A549 (cell line): ENCODE data around the gene DLG2. TPM values are rescaled to one million over a fixed set of nuclear protein-coding genes. Genes with fewer than 3 reads are reported as not detected.

Experiments
- ATAC-seq, 2 experiments: fragments of 200-7000 bp in 1 of 2; fragments of >200 bp in 1 of 2; cut with Nextera tagmentation in 1 of 2; cut with Tn5 transposase in 1 of 2; 3 replicates each; pipeline versions ENCODE4 v1.8.0 to v1.9.1; 2018 to 2020; ENCODE audit warnings: mild to moderate bottlenecking in 1 of 2, moderate library complexity in 1 of 2
- CTCF ChIA-PET: fragments of 300-600 bp; sonication (Branson Sonifier 250); formaldehyde crosslinking; extraction: SDS; loops from one replicate; lab custom pipeline; 2021; ENCODE audit warnings: antibody characterized with exemption, inconsistent platforms; lab: Yijun Ruan, JAX
- POLR2A ChIA-PET: fragments of 350-600 bp; formaldehyde crosslinking; extraction: SDS; loops from one replicate; lab custom pipeline; 2021; ENCODE audit warnings: antibody characterized with exemption, inconsistent platforms; lab: Yijun Ruan, JAX
- DNase-seq, 2 experiments: peaks; one replicate each; pipeline versions ENCODE4 v3.0.0 to v3.0.0-alpha.2; 2011 to 2016; ENCODE audit warnings: low read depth in 1 of 2, low spot score in 1 of 2
- FAIRE-seq: peaks from 2 replicates; lab custom pipeline; 2011; peaks lifted over from hg19 to GRCh38; lab: Jason Lieb, UNC
- H3K27ac ChIP-seq, 2 experiments: fragments of >200 bp; sonication (Bioruptor Twin); formaldehyde crosslinking; 3 replicates each; pipeline ENCODE4 v1.5.1; 2016 to 2017
- H3K4me1 ChIP-seq: fragments of >200 bp; sonication (Bioruptor Twin); formaldehyde crosslinking; 3 replicates; pipeline ENCODE4 v1.6.1; 2016
- H3K4me2 ChIP-seq: fragments of >200 bp; sonication (Bioruptor Twin); formaldehyde crosslinking; 3 replicates; pipeline ENCODE4 v1.6.1; 2016
- H3K4me3 ChIP-seq: fragments of >200 bp; sonication (Bioruptor Twin); formaldehyde crosslinking; 3 replicates; pipeline ENCODE4 v1.5.1; 2016
- H3K9me3 ChIP-seq: fragments of >200 bp; sonication (Bioruptor Twin); formaldehyde crosslinking; 3 replicates; pipeline ENCODE4 v1.6.1; 2016
- ATOH8 ChIP-seq: fragments of 250-450 bp; sonication (Bioruptor Pico); IDR thresholded peaks from 2 replicates; pipeline ENCODE4 v1.5.0; 2020; ENCODE audit warnings: low read depth, mild to moderate bottlenecking, moderate library complexity
- BHLHE40 ChIP-seq: IDR thresholded peaks from 2 replicates; pipeline ENCODE4 v1.6.1; 2012; ENCODE audit warnings: low read depth, low read length, inconsistent platforms
- EHMT2 ChIP-seq: fragments of 200-600 bp; sonication (generic); IDR thresholded peaks from 2 replicates; pipeline ENCODE4 v1.6.1; 2016; ENCODE audit warnings: antibody characterized with exemption, low read depth, mild to moderate bottlenecking, moderate library complexity
- ELK1 ChIP-seq: fragments of 150-350 bp; IDR thresholded peaks from 2 replicates; pipeline ENCODE4 v1.6.1; 2014; ENCODE audit warnings: low read depth, mild to moderate bottlenecking, low read length
- FOXS1 ChIP-seq: fragments of 250-450 bp; sonication (Bioruptor Pico); IDR thresholded peaks from 2 replicates; pipeline ENCODE4 v1.5.0; 2020; ENCODE audit warnings: mild to moderate bottlenecking, moderate library complexity
- HEYL ChIP-seq: fragments of 250-450 bp; sonication (Bioruptor Pico); IDR thresholded peaks from 2 replicates; pipeline ENCODE4 v1.8.0; 2021; ENCODE audit warnings: mild to moderate bottlenecking, moderate library complexity
- KDM5A ChIP-seq: fragments of 200-600 bp; sonication (generic); IDR thresholded peaks from 2 replicates; pipeline ENCODE4 v1.6.1; 2016; ENCODE audit warnings: antibody characterized with exemption, mild to moderate bottlenecking
- MAX ChIP-seq: IDR thresholded peaks from 2 replicates; pipeline ENCODE4 v1.6.1; 2012
- MAZ ChIP-seq: fragments of 150-350 bp; IDR thresholded peaks from 2 replicates; pipeline ENCODE4 v1.6.1; 2014; ENCODE audit warnings: antibody characterized with exemption, low read depth, low read length, borderline replicate concordance
- MYC ChIP-seq: IDR thresholded peaks from 2 replicates; pipeline ENCODE4 v1.6.1; 2012; ENCODE audit warnings: mild to moderate bottlenecking, inconsistent platforms, low read length, improper control_type of control experiment, borderline replicate concordance
- NFE2L2 ChIP-seq: fragments of 150-350 bp; conservative IDR thresholded peaks from 2 replicates; pipeline ENCODE4 v1.6.1; 2014; ENCODE audit warnings: low read length
- NR3C1 ChIP-seq: fragments of >200 bp; sonication (Bioruptor Twin); formaldehyde crosslinking; IDR thresholded peaks from 3 replicates; pipeline ENCODE4 v1.6.1; 2017
- PHF8 ChIP-seq: fragments of 200-600 bp; sonication (generic); IDR thresholded peaks from 2 replicates; pipeline ENCODE4 v1.6.1; 2016; ENCODE audit warnings: low read depth, mild to moderate bottlenecking, antibody characterized with exemption, moderate library complexity, borderline replicate concordance
- POLR2AphosphoS2 ChIP-seq: conservative IDR thresholded peaks from 2 replicates; pipeline ENCODE4 v1.6.1; 2012; ENCODE audit warnings: low read length, improper control_type of control experiment, inconsistent platforms
- RAD21 ChIP-seq, 2 experiments: fragments of >200 bp in 1 of 2; sonication (Bioruptor Twin) in 1 of 2; formaldehyde crosslinking in 1 of 2; IDR thresholded peaks in 1 of 2; conservative IDR thresholded peaks in 1 of 2; 2 replicates in 1 of 2; 3 replicates in 1 of 2; pipeline ENCODE4 v1.6.1; 2012 to 2018; ENCODE audit warnings: inconsistent platforms in 1 of 2
- RCOR1 ChIP-seq: fragments of 150-350 bp; IDR thresholded peaks from 2 replicates; pipeline ENCODE4 v1.6.1; 2014; ENCODE audit warnings: antibody characterized with exemption, low read length, low read depth
- RFX5 ChIP-seq: fragments of 450-650 bp; IDR thresholded peaks from 2 replicates; pipeline ENCODE4 v1.7.1; 2014; ENCODE audit warnings: antibody characterized with exemption, mild to moderate bottlenecking, moderate library complexity
- SMC3 ChIP-seq: fragments of >200 bp; sonication (Bioruptor Twin); formaldehyde crosslinking; IDR thresholded peaks from 3 replicates; pipeline ENCODE4 v1.6.1; 2018; ENCODE audit warnings: inconsistent platforms
- SREBF2 ChIP-seq: fragments of 450-650 bp; IDR thresholded peaks from 2 replicates; pipeline ENCODE4 v1.6.1; 2014; ENCODE audit warnings: mild to moderate bottlenecking, moderate library complexity
- TFCP2L1 ChIP-seq: fragments of 250-450 bp; sonication (Bioruptor Pico); IDR thresholded peaks from 2 replicates; pipeline ENCODE4 v1.5.0; 2021; ENCODE audit warnings: mild to moderate bottlenecking
- TP53 ChIP-seq: fragments of 250-450 bp; sonication (Bioruptor Pico); IDR thresholded peaks from 2 replicates; pipeline ENCODE4 v1.5.0; 2021; ENCODE audit warnings: mild to moderate bottlenecking, moderate library complexity
- ZC3H11A ChIP-seq: fragments of 450-650 bp; IDR thresholded peaks from 2 replicates; pipeline ENCODE4 v1.6.1; 2014; ENCODE audit warnings: antibody characterized with exemption, mild to moderate bottlenecking
- ZFP36 ChIP-seq: fragments of 450-650 bp; IDR thresholded peaks from 2 replicates; pipeline ENCODE4 v1.6.1; 2014; ENCODE audit warnings: borderline replicate concordance; ENCODE audit not compliant: partially characterized antibody
- whole genome bisulfite sequencing: methylation state at CpG from one replicate; pipeline ENCODE4 v1.1.6; 2017; ENCODE audit errors: missing lambda C conversion rate; 5-methylcytosine and 5-hydroxymethylcytosine counted together
- polyA plus RNA-seq, 4 experiments: library from polyadenylated mRNA; depleted of rRNA in 3 of 4; stranded (reverse); fragments of >200 nt; fragmentation: RNase III in 1 of 4; extraction: RNeasy Plus Mini Kit Qiagen cat#74134 plus additional on column Dnase treatment in 1 of 4; gene quantifications; 2 replicates in 3 of 4; 3 replicates in 1 of 4; pipeline ENCODE4 v1.2.3, GENCODE V29; 2011 to 2017
- TF ChIP-seq, protein P1 (sequence below): fragments of 250-450 bp; sonication (Bioruptor Pico); IDR thresholded peaks from 2 replicates; pipeline ENCODE4 v1.5.0; 2021; ENCODE audit warnings: mild to moderate bottlenecking, moderate library complexity, borderline replicate concordance

Gene DLG2
- polyA plus RNA-seq, 2 of the 4 experiments (the other 2 are of a cell fraction) = 0.26 to 0.79 TPM

DNA sequence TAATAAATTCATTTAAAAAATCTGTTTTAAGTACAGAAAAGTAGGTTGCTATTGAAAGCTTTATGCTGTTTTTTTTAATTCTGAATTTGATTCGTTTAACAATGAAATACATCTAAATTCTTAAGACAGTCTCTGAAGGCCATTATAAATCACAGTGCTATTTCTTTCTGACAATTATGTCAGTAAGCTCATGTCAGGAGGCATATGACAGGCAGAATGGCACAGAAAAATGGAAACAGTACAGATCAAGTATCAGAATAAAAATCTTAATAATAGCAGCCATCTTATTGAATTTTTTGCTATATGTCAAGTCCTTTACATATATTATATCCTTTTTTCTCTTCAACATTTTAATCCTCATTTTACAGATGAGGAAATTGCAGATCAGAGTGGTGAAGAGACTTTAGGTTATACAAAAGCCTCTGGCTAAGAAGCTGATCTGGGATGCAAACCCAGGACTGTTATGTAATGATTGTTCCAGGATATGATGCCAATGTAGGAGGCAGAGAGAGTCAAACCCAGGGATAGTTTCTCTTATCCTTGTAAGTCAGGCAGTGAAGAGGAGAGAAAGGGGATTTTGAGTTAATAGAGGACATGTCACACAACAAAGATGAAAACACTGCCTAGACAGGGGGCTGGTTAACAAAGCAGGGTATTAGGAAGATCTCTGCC, 2057.9 kb downstream of the DLG2 start (continued):
- TF ChIP-seq NR3C1 = no peak
- TF ChIP-seq TFCP2L1 (CRISPR knock-in tag) = no peak
- no peak for TF ChIP-seq ELK1
- no peak for TF ChIP-seq SREBF2
- no peak for TF ChIP-seq RFX5
- no peak for TF ChIP-seq EHMT2

DNA sequence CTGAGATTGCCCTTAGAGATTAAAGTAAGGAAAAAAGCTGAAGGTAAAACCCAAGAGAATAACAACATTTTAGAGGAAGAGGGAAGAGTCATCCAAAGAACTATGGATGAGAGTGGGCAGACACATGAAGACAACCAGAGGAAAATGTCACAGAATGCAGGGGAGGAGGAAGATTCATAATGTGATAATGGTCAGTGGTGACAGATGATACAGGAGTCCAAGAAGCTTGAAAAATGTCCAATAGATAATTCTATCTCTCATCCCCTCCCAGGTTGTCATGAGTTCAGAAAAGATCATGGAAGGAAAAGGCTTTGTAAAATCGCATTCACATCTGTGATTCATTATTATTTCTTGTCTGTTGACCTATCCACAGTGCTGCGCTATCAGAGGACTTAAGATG, 2058.6 kb downstream of the DLG2 start:
- no peak for ATAC-seq
- Histone ChIP-seq H3K4me1 (no peaks in the 10 kb centered on the region), H3K4me3 (no peak overlapping the region), H3K4me2 (no peak overlapping the region), H3K27ac (no peak overlapping the region), H3K9me3 (no peaks in the 10 kb centered on the region)
- no peak for FAIRE-seq
- no peak for DNase-seq
- ChIA-PET POLR2A (no interaction called here), CTCF (no interaction called here)
- WGBS = 46% methylated on average over 2 of the region's 2 CpGs
- TF ChIP-seq POLR2AphosphoS2 = no peak
- TF ChIP-seq PHF8 = no peak
- TF ChIP-seq ZC3H11A = no peak
- TF ChIP-seq, protein P1, sequence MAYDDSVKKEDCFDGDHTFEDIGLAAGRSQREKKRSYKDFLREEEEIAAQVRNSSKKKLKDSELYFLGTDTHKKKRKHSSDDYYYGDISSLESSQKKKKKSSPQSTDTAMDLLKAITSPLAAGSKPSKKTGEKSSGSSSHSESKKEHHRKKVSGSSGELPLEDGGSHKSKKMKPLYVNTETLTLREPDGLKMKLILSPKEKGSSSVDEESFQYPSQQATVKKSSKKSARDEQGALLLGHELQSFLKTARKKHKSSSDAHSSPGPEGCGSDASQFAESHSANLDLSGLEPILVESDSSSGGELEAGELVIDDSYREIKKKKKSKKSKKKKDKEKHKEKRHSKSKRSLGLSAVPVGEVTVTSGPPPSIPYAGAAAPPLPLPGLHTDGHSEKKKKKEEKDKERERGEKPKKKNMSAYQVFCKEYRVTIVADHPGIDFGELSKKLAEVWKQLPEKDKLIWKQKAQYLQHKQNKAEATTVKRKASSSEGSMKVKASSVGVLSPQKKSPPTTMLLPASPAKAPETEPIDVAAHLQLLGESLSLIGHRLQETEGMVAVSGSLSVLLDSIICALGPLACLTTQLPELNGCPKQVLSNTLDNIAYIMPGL (CRISPR knock-in tag) = no peak
- TF ChIP-seq NFE2L2 = no peak
- no peak for TF ChIP-seq MYC
- no peak for TF ChIP-seq MAX
- no peak for TF ChIP-seq TP53
- TF ChIP-seq ATOH8 (CRISPR knock-in tag) = no peak
- no peak for TF ChIP-seq RAD21 (conservative IDR thresholded peaks at IDR 0.05 in 1 of 2, IDR thresholded peaks at IDR 0.05 in 1 of 2)
- no peak for TF ChIP-seq SMC3
- no peak for TF ChIP-seq FOXS1 (CRISPR knock-in tag)
- TF ChIP-seq ZFP36 = no peak
- no peak for TF ChIP-seq RCOR1
- TF ChIP-seq MAZ = no peak
- no peak for TF ChIP-seq KDM5A
- TF ChIP-seq BHLHE40 = no peak
- TF ChIP-seq HEYL (CRISPR knock-in tag) = no peak
- no peak for TF ChIP-seq NR3C1
